SU-DHL-6 (cell line): ENCODE results near the gene PPP2R2D.

Experiments used
- CTCF ChIP-seq: fragments of 200-600 bp; sonication (generic); IDR thresholded peaks from one replicate; pipeline ENCODE4 v1.5.1; 2017; ENCODE audit warnings: antibody characterized with exemption, mild to moderate bottlenecking, low read length, moderate library complexity; ENCODE audit not compliant: insufficient read depth, poor library complexity, severe bottlenecking
- EZH2phosphoT487 ChIP-seq: fragments of 200-600 bp; sonication (generic), shearing (Covaris generic); conservative IDR thresholded peaks from 2 replicates; pipeline ENCODE4 v1.6.1; 2018; ENCODE audit warnings: mild to moderate bottlenecking, antibody characterized with exemption, low read length, moderate library complexity, mixed read lengths

GRCh38 chr10:131870411-131870810 lies 30.4 kb upstream of the PPP2R2D start:
- TF ChIP-seq CTCF: no peak
- TF ChIP-seq EZH2phosphoT487: no peak
